ENCODE data around the gene ARHGAP45. TPM values are rescaled to one million over a fixed set of nuclear protein-coding genes. Genes with fewer than 3 reads are reported as not detected.

ARHGAP45 gene
- total and polyA plus RNA-seq, 2 of the 8 experiments (the other 6 are each of a cell fraction or from before 2014, with no cell fraction given) = 31.4 to 41.8 TPM

DNA sequence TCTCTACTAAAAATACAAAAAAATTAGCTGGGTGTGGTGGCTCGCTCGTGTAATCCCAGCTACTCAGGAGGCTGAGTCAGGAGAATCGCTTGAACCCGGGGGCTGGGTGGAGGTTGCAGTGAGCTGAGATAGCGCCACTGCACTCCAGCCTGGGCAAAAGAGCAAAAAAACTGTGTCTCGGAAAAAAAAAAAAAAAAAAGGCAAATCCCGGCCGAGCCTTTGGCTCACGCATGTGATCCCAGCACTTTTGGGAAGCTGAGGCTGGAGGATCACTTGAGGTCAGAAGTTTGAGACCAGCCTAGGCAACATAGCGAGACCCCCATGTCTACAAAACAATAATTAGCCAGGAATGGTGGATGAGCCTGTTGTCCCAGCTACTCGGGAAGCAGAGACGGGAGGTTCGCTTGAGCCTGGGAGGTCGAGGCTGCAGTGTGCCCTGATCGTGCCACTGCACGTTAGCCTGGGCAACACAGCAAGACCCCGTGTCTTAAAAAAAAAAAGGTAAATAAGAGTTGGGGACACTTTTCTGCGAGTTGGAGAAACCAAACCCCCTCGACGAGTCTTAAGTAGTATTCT lies 36.3 kb downstream of the ARHGAP45 start:
- Histone ChIP-seq H3K56ac (replicated peaks; ENCODE audit: insufficient read length, low read depth, low read length) (no peak overlapping the region), H4K20me1 (replicated peaks in 1 of 2; ENCODE audit: control insufficient read depth in 1 of 2, insufficient read depth in 2 of 2, low read length in 2 of 2) (peaks cover 5 to 7% of the 10 kb centered on the region in 2 experiments), H4K8ac (ENCODE audit: extremely low read depth, insufficient read depth, low read length) (peak overlapping the region; percentile 25; the same call in 1 of the 2 replicates), H3K4me1 (replicated peaks in 1 of 4; ENCODE audit: control insufficient read depth in 3 of 4, insufficient read depth in 4 of 4, low read length in 3 of 4) (peaks cover 4 to 21% (median 8%) of the 10 kb centered on the region in 4 experiments), H2BK15ac (ENCODE audit: low read length) (no peak overlapping the region), H3K27ac (ENCODE audit: low read depth, low read length) (no peak overlapping the region), H3K23ac (ENCODE audit: insufficient read length) (no peak overlapping the region), H3K23me2 (ENCODE audit: low read depth, low read length) (peaks cover 7% of the 10 kb centered on the region; the same call in 1 of the 2 replicates), H4K5ac (ENCODE audit: insufficient read length, low read depth, low read length) (peak overlapping the region; percentile 33), H2AFZ (ENCODE audit: low read length) (no peak overlapping the region), H3K4me2 (ENCODE audit: insufficient read depth in 1 of 2, low read depth in 2 of 2, low read length in 2 of 2) (peak overlapping the region; percentile 25 to 41; a peak in 3 of 4 replicates), H2AK5ac (ENCODE audit: low read depth, low read length) (no peak overlapping the region), H2BK5ac (ENCODE audit: low read depth, low read length) (no peak overlapping the region), H3K79me2 (ENCODE audit: control insufficient read depth in 1 of 2, insufficient read depth in 2 of 2, low read length in 2 of 2) (no peaks in the 10 kb centered on the region; a peak in 1 of 4 replicates), H3K14ac (ENCODE audit: insufficient read length) (no peak overlapping the region), H3K9me3 (ENCODE audit: insufficient read depth in 2 of 2, low read depth in 1 of 2, low read length in 1 of 2) (no peaks in the 10 kb centered on the region), H2BK20ac (ENCODE audit: low read length) (no peak overlapping the region), H3K4me3 (ENCODE audit: extremely low read depth in 1 of 4, insufficient read depth in 2 of 4, low read depth in 3 of 4, low read length in 4 of 4) (peak overlapping the region in 1 of 4 experiments; percentile 38; a peak in 3 of 8 replicates), H2BK12ac (ENCODE audit: low read depth, low read length) (no peak overlapping the region), H2BK120ac (replicated peaks; ENCODE audit: low read depth, low read length) (no peak overlapping the region), H3K36me3 (ENCODE audit: control insufficient read depth in 2 of 4, insufficient read depth in 4 of 4, low read length in 3 of 4) (peaks cover 8 to 22% (median 15%) of the 10 kb centered on the region in 4 experiments; a peak in 6 of 8 replicates), H3K27me3 (replicated peaks in 1 of 4; ENCODE audit: control insufficient read depth in 3 of 4, extremely low read depth in 1 of 4, insufficient read depth in 3 of 4, low read length in 3 of 4) (0 out of 7 replicates have a peak, but pooled peaks cover 0 to under 1% (median 0%) of the 10 kb centered on the region in 4 experiments), H3K18ac (ENCODE audit: extremely low read depth, low read length) (no peak overlapping the region), H3K79me1 (ENCODE audit: low read depth, low read length) (peaks cover 4% of the 10 kb centered on the region), H3K9ac (replicated peaks in 1 of 4; ENCODE audit: extremely low read depth in 1 of 4, low read depth in 3 of 4, low read length in 3 of 4) (no peak overlapping the region), H3K4ac (replicated peaks; ENCODE audit: insufficient read length, low read depth, low read length) (no peak overlapping the region), H4K91ac (replicated peaks; ENCODE audit: insufficient read length, low read length) (no peak overlapping the region)
- WGBS, 2 experiments (ENCODE audit: extremely low coverage in 1 of 2, insufficient coverage in 1 of 2, insufficient read length in 1 of 2, insufficient replicate concordance in 2 of 2, low coverage in 1 of 2, low lambda C conversion rate in 2 of 2, missing lambda C conversion rate in 1 of 2) = 76% methylated on average over 18 of the region's 20 CpGs; no CpG with 5 or more reads in 1 of the 2 experiments
- FAIRE-seq = no peak
- TF ChIP-seq HDAC6 (IDR thresholded peaks at IDR 0.05; ENCODE audit: low read depth, low read length) (no peak), JUND (IDR thresholded peaks at IDR 0.05; ENCODE audit: low read length) (no peak), JUN (IDR thresholded peaks at IDR 0.05; ENCODE audit: low read depth, low read length) (no peak), CEBPB (IDR thresholded peaks at IDR 0.05; ENCODE audit: low read depth, low read length) (no peak), SP1 (IDR thresholded peaks at IDR 0.05; ENCODE audit: low read depth, low read length) (no peak), KDM1A (IDR thresholded peaks at IDR 0.05; ENCODE audit: borderline replicate concordance, low read length) (peak; percentile 84; the same call in 1 of the 2 replicates), KDM5A (IDR thresholded peaks at IDR 0.05; ENCODE audit: low read length) (no peak)
- TF ChIP-seq, protein P1, sequence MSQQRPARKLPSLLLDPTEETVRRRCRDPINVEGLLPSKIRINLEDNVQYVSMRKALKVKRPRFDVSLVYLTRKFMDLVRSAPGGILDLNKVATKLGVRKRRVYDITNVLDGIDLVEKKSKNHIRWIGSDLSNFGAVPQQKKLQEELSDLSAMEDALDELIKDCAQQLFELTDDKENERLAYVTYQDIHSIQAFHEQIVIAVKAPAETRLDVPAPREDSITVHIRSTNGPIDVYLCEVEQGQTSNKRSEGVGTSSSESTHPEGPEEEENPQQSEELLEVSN (IDR thresholded peaks at IDR 0.05) = no peak
- TF ChIP-seq, protein P2, sequence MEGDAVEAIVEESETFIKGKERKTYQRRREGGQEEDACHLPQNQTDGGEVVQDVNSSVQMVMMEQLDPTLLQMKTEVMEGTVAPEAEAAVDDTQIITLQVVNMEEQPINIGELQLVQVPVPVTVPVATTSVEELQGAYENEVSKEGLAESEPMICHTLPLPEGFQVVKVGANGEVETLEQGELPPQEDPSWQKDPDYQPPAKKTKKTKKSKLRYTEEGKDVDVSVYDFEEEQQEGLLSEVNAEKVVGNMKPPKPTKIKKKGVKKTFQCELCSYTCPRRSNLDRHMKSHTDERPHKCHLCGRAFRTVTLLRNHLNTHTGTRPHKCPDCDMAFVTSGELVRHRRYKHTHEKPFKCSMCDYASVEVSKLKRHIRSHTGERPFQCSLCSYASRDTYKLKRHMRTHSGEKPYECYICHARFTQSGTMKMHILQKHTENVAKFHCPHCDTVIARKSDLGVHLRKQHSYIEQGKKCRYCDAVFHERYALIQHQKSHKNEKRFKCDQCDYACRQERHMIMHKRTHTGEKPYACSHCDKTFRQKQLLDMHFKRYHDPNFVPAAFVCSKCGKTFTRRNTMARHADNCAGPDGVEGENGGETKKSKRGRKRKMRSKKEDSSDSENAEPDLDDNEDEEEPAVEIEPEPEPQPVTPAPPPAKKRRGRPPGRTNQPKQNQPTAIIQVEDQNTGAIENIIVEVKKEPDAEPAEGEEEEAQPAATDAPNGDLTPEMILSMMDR (IDR thresholded peaks at IDR 0.05; ENCODE audit: control extremely low read depth in 1 of 3, insufficient read depth in 1 of 3, low read depth in 1 of 3, low read length in 3 of 3) = no peak
- DNase-seq (ENCODE audit: low read depth in 1 of 2, low spot score in 2 of 2) = no peak
- POLR2A ChIA-PET (ENCODE audit: partially characterized antibody) = interaction anchor here (0.6 to 9.8 kb wide), 19 partner anchors 9 to 169 kb away, joined by 3 to 116 read pairs (median 4); partner anchors contain the start of genes ATP5F1D, CBARP and CIRBP
- CTCF ChIA-PET (ENCODE audit: partially characterized antibody) = interaction anchor here (0.6 to 3.2 kb wide), 3 partner anchors 10 to 437 kb away, joined by 3 to 11 read pairs (median 3); no protein-coding TSS in a partner anchor
